ENCODE data around the gene MTX3. TPM values are rescaled to one million over a fixed set of nuclear protein-coding genes. Genes with fewer than 3 reads are reported as not detected.

Gene MTX3
- total and polyA plus RNA-seq, 10 of the 15 experiments (the other 5 are each of a cell fraction or from before 2014, with no cell fraction given): 1.8 to 18.9 (median 9.3) TPM

DNA sequence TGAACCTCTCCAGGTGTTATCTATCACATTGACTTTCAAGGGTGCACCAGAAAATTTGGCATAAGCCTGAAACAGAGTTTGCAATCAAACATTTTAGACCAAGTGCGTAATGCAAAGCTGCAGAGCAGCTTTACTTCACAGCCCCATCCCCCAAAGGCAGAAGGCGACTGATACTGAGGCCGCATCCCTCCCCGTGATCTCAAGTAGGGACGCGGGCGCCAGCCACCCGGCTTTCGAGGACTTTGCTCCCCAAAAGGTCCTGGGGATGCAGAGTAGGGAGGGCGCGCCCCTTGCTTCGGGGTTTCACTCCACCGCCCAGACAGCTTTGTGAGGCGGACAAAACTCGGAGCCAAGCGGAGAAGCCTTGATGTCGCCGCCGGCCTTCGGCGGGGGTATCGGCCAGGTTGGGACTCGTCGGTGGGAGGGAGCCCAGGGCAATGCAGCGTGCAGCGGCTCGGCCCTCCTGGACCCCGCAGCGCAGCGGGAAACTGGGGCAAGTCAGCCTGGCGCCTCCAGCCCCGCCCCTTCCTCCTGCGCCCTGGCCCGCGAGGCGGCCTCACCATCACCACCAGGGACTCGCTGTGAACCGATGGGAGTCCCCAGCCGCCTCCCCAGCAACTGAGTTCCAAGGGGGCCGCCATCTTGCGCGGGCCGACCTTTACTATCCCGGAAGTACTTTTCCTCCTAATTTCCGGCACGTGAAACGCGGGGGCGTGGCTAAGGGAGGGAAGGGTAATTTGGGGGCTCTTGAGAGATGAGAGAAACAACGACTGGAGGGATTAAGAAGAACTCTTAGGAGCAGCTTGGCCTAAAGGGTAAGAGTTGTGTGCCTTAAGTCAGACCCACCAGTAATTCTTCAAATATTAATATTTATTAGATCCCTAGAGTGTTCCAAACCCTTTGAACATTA lies at the start of gene MTX3 (continued):
- TF ChIP-seq PRDM15 (CRISPR knock-in tag; IDR thresholded peaks at IDR 0.05): no peak
- TF ChIP-seq, protein P1, sequence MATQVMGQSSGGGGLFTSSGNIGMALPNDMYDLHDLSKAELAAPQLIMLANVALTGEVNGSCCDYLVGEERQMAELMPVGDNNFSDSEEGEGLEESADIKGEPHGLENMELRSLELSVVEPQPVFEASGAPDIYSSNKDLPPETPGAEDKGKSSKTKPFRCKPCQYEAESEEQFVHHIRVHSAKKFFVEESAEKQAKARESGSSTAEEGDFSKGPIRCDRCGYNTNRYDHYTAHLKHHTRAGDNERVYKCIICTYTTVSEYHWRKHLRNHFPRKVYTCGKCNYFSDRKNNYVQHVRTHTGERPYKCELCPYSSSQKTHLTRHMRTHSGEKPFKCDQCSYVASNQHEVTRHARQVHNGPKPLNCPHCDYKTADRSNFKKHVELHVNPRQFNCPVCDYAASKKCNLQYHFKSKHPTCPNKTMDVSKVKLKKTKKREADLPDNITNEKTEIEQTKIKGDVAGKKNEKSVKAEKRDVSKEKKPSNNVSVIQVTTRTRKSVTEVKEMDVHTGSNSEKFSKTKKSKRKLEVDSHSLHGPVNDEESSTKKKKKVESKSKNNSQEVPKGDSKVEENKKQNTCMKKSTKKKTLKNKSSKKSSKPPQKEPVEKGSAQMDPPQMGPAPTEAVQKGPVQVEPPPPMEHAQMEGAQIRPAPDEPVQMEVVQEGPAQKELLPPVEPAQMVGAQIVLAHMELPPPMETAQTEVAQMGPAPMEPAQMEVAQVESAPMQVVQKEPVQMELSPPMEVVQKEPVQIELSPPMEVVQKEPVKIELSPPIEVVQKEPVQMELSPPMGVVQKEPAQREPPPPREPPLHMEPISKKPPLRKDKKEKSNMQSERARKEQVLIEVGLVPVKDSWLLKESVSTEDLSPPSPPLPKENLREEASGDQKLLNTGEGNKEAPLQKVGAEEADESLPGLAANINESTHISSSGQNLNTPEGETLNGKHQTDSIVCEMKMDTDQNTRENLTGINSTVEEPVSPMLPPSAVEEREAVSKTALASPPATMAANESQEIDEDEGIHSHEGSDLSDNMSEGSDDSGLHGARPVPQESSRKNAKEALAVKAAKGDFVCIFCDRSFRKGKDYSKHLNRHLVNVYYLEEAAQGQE (IDR thresholded peaks at IDR 0.05; ENCODE audit: low read depth, low read length): no peak
- TF ChIP-seq SIX5 (IDR thresholded peaks at IDR 0.05; ENCODE audit: low read depth, low read length, severe bottlenecking): peak; percentile 47
- no peak for TF ChIP-seq ZBED1 (IDR thresholded peaks at IDR 0.05; ENCODE audit: borderline replicate concordance)
- TF ChIP-seq BCLAF1 (IDR thresholded peaks at IDR 0.05): no peak
- TF ChIP-seq BRCA1 (IDR thresholded peaks at IDR 0.05; ENCODE audit: low read depth, low read length): no peak
- TF ChIP-seq NBN (IDR thresholded peaks at IDR 0.05): no peak; the same call in 1 of the 2 replicates
- TF ChIP-seq SPI1 (IDR thresholded peaks at IDR 0.05; ENCODE audit: borderline replicate concordance, insufficient read depth, low read depth, low read length): no peak
- no peak for TF ChIP-seq MTA3 (IDR thresholded peaks at IDR 0.05; ENCODE audit: borderline replicate concordance, low read length)
- peak; percentile 98 for TF ChIP-seq NR2C1 (IDR thresholded peaks at IDR 0.05)
- TF ChIP-seq SREBF2 (IDR thresholded peaks at IDR 0.05; ENCODE audit: low read length): peak; percentile 63; the same call in 1 of the 2 replicates
- TF ChIP-seq SMARCA5 (IDR thresholded peaks at IDR 0.05): no peak; the same call in 1 of the 2 replicates
- no peak for TF ChIP-seq WRNIP1 (IDR thresholded peaks at IDR 0.05; ENCODE audit: borderline replicate concordance, low read depth, low read length)
- TF ChIP-seq MXI1 (IDR thresholded peaks at IDR 0.05; ENCODE audit: low read depth, low read length): 0 out of 2 replicates have a peak, but pooled peaks have one; percentile 69
- TF ChIP-seq SUPT20H (IDR thresholded peaks at IDR 0.05; ENCODE audit: borderline replicate concordance, control insufficient read depth, low read depth, low read length): no peak
- TF ChIP-seq, protein P2, sequence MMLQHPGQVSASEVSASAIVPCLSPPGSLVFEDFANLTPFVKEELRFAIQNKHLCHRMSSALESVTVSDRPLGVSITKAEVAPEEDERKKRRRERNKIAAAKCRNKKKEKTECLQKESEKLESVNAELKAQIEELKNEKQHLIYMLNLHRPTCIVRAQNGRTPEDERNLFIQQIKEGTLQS (IDR thresholded peaks at IDR 0.05; ENCODE audit: borderline replicate concordance, extremely low read depth, low read depth, low read length): 0 out of 2 replicates have a peak, but pooled peaks have one; percentile 9

All from GM12878 (cell line).